Measurements from ENCODE around the gene DLGAP5.

DLGAP5 gene

GRCh38 chr14:55142466-55142865, 48.9 kb downstream of the DLGAP5 start:
- no peak overlapping the region for H3K4me3 ChIP-seq (ENCODE audit: low read depth, low read length)
- in situ Hi-C loops (cut with HindIII; ENCODE audit: low sequenced_read_pairs): no loop called here
- TF ChIP-seq CTCF (IDR thresholded peaks at IDR 0.05; ENCODE audit: low read depth, low read length, missing control alignments): no peak
- no peak for DNase-seq (ENCODE audit: low read depth)

GRCh38 chr14:55141825-55142224, 49.6 kb downstream of the DLGAP5 start:
- in situ Hi-C loops (cut with HindIII; ENCODE audit: low sequenced_read_pairs): no loop called here
- DNase-seq (ENCODE audit: low read depth): no peak
- no peak overlapping the region for H3K4me3 ChIP-seq (ENCODE audit: low read depth, low read length)
- TF ChIP-seq CTCF (IDR thresholded peaks at IDR 0.05; ENCODE audit: low read depth, low read length, missing control alignments): no peak

- in situ Hi-C loops (cut with HindIII; ENCODE audit: low sequenced_read_pairs): no loop called here
- DNase-seq (ENCODE audit: low read depth): no peak
- no peak for TF ChIP-seq CTCF (IDR thresholded peaks at IDR 0.05; ENCODE audit: low read depth, low read length, missing control alignments)
- no peak overlapping the region for H3K4me3 ChIP-seq (ENCODE audit: low read depth, low read length)
Measured at GRCh38 chr14:55139696-55140509, 51.5 kb downstream of the DLGAP5 start.

GRCh38 chr14:55139141-55139540, 52.2 kb downstream of the DLGAP5 start:
- no peak for TF ChIP-seq CTCF (IDR thresholded peaks at IDR 0.05; ENCODE audit: low read depth, low read length, missing control alignments)
- no peak for DNase-seq (ENCODE audit: low read depth)
- no peak overlapping the region for H3K4me3 ChIP-seq (ENCODE audit: low read depth, low read length)
- in situ Hi-C loops (cut with HindIII; ENCODE audit: low sequenced_read_pairs): no loop called here

- H3K4me3 ChIP-seq (ENCODE audit: low read depth, low read length): no peak overlapping the region
- peak; percentile 28 for TF ChIP-seq CTCF (IDR thresholded peaks at IDR 0.05; ENCODE audit: low read depth, low read length, missing control alignments)
- DNase-seq (ENCODE audit: low read depth): no peak
- in situ Hi-C loops (cut with HindIII; ENCODE audit: low sequenced_read_pairs): no loop called here
Measured at GRCh38 chr14:55138091-55138490, 53.3 kb downstream of the DLGAP5 start.

- TF ChIP-seq CTCF (IDR thresholded peaks at IDR 0.05; ENCODE audit: low read depth, low read length, missing control alignments): peak; percentile 25
- H3K4me3 ChIP-seq (ENCODE audit: low read depth, low read length): no peak overlapping the region
- peak; percentile 89 for DNase-seq (ENCODE audit: low read depth)
- in situ Hi-C loops (cut with HindIII; ENCODE audit: low sequenced_read_pairs): no loop called here
Measured at GRCh38 chr14:55136885-55137786, 54.2 kb downstream of the DLGAP5 start.

All from astrocyte of the cerebellum (primary cell).